BJ (cell line): ENCODE results near the gene C11orf98. TPM values are rescaled to one million over a fixed set of nuclear protein-coding genes. Genes with fewer than 3 reads are reported as not detected.
"Not testable (repeated sequence)": the region's sequence is repeated elsewhere in the genome, so short reads cannot be mapped to it uniquely, and the experiment has no call there.

Source experiments
- CTCF ChIA-PET: fragments of 350-600 bp; formaldehyde crosslinking; extraction: SDS; loops from one replicate; lab custom pipeline; 2021; ENCODE audit warnings: antibody characterized with exemption, inconsistent platforms; lab: Yijun Ruan, JAX
- POLR2A ChIA-PET: fragments of 300-600 bp; sonication (Branson Sonifier 250); formaldehyde crosslinking; extraction: SDS; loops from one replicate; lab custom pipeline; 2021; ENCODE audit warnings: antibody characterized with exemption; lab: Charles Lee
- DNase-seq: peaks from one replicate; pipeline ENCODE4 v3.0.0-alpha.2; 2011; ENCODE audit warnings: low read depth
- H3K27me3 ChIP-seq: 2 replicates; pipeline ENCODE4 v1.6.0; 2011; ENCODE audit warnings: low read length; ENCODE audit not compliant: control insufficient read depth, insufficient read depth
- H3K36me3 ChIP-seq: 2 replicates; pipeline ENCODE4 v1.5.1; 2011; ENCODE audit warnings: low read length; ENCODE audit not compliant: control insufficient read depth, insufficient read depth
- H3K4me3 ChIP-seq: 2 replicates; pipeline ENCODE4 v1.5.1; 2011; ENCODE audit warnings: low read depth, mild to moderate bottlenecking, control low read depth, low read length
- polyA plus RNA-seq: library from polyadenylated mRNA; depleted of rRNA; stranded (reverse); fragments of >200 nt; gene quantifications from 2 replicates; pipeline ENCODE4 v1.2.3, GENCODE V29; 2011
- TF ChIP-seq, protein P1 (sequence below): IDR thresholded peaks from 2 replicates; pipeline ENCODE4 v1.5.1; 2011; ENCODE audit warnings: low read depth, mild to moderate bottlenecking, control low read depth, inconsistent platforms, low read length, moderate library complexity; ENCODE audit not compliant: insufficient read depth

The C11orf98 gene
- polyA plus RNA-seq, 1 experiment = 45.2 TPM

GRCh38 chr11:62677156-62677555 is 12.1 kb upstream of the C11orf98 start:
- Histone ChIP-seq H3K27me3 (no peaks in the 10 kb centered on the region), H3K36me3 (peaks cover 13% of the 10 kb centered on the region), H3K4me3 (no peak overlapping the region)
- POLR2A ChIA-PET = no interaction called here
- TF ChIP-seq, protein P1, sequence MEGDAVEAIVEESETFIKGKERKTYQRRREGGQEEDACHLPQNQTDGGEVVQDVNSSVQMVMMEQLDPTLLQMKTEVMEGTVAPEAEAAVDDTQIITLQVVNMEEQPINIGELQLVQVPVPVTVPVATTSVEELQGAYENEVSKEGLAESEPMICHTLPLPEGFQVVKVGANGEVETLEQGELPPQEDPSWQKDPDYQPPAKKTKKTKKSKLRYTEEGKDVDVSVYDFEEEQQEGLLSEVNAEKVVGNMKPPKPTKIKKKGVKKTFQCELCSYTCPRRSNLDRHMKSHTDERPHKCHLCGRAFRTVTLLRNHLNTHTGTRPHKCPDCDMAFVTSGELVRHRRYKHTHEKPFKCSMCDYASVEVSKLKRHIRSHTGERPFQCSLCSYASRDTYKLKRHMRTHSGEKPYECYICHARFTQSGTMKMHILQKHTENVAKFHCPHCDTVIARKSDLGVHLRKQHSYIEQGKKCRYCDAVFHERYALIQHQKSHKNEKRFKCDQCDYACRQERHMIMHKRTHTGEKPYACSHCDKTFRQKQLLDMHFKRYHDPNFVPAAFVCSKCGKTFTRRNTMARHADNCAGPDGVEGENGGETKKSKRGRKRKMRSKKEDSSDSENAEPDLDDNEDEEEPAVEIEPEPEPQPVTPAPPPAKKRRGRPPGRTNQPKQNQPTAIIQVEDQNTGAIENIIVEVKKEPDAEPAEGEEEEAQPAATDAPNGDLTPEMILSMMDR = no peak
- CTCF ChIA-PET = interaction anchor here (1.4 to 1.7 kb wide), 2 partner anchors 12 to 18 kb away, joined by 5 to 6 read pairs; partner anchors contain the start of gene LRRN4CL
- no peak for DNase-seq

- DNase-seq = no peak
Observed at GRCh38 chr11:62676698-62677097, 11.7 kb upstream of the C11orf98 start.

DNA sequence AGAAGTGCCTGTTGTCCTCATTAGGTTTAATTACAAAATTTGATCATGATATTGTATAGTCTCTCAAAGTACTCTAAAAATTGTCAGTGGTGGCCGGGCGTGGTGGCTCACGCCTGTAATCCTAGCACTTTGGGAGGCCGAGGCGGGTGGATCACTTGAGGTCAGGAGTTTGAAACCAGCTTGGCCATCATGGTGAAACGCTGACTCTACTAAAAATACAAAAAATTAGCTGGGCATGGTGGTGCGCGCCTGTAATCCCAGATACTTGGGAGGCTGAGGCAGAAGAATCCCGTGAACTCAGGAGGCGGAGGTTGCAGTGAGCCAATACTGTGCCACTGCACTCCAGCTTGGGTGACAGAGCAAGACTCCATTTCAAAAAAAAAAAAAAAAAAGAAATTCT is 10.4 kb upstream of the C11orf98 start:
- not testable (repeated sequence) for H3K27me3 ChIP-seq, DNase-seq, H3K4me3 ChIP-seq
- ChIA-PET CTCF (interaction anchor here (0.7 to 1.2 kb wide), 2 partner anchors 15 to 197 kb away, joined by 3 to 4 read pairs; no protein-coding TSS in a partner anchor), POLR2A (interaction anchor here (1.3 kb wide), 1 partner anchor 10 kb away, joined by 18 read pairs; the partner anchor contains the start of genes C11orf98 and CSKMT)
- H3K36me3 ChIP-seq = peaks cover 13% of the 10 kb centered on the region

More at GRCh38 chr11:62676698-62677097, 11.7 kb upstream of the C11orf98 start:
- CTCF ChIA-PET = interaction anchor here (1.4 to 1.7 kb wide), 2 partner anchors 12 to 18 kb away, joined by 5 to 6 read pairs; partner anchors contain the start of gene LRRN4CL
- H3K36me3 ChIP-seq = peaks cover 13% of the 10 kb centered on the region
- POLR2A ChIA-PET = no interaction called here
- no peak overlapping the region for H3K4me3 ChIP-seq
- TF ChIP-seq, protein P1 = no peak
- no peaks in the 10 kb centered on the region for H3K27me3 ChIP-seq

DNA sequence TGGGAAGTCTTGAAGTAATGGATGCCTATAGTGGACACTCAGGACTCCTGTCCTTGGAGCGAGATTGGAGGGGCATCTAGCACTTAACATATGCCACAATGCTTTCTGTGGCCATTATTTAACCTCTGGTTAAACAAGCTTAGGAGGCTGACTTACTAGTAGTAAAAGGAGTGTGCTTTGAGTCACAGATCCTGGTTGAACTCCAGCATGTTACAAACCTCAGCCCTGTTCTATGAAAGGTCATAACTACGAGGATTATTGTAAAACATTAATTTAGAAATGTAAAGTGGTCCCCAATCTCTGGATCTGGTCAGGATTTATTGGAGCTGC is 8.2 kb upstream of the C11orf98 start:
- Histone ChIP-seq H3K27me3 (no peaks in the 10 kb centered on the region), H3K36me3 (peaks cover 17% of the 10 kb centered on the region), H3K4me3 (no peak overlapping the region)
- TF ChIP-seq, protein P1 = no peak
- DNase-seq = no peak
- ChIA-PET CTCF (interaction anchor here (0.8 to 3.4 kb wide), 3 partner anchors 8 to 29 kb away, joined by 3 to 15 read pairs (median 3); no protein-coding TSS in a partner anchor), POLR2A (interaction anchor here (0.6 kb wide), 1 partner anchor 34 kb away, joined by 3 read pairs; the partner anchor contains the start of genes BSCL2 and GNG3)

GRCh38 chr11:62671608-62672389 is 6.8 kb upstream of the C11orf98 start, which contains the start of the genes LBHD1 and UQCC3:
LBHD1 (minus strand) TSS chr11:62672267; CDS start chr11:62670031, 2,236 bp downstream.
UQCC3 (plus strand) TSS chr11:62671673; CDS start chr11:62671746, 73 bp downstream.
- TF ChIP-seq, protein P1 = no peak
- Histone ChIP-seq H3K4me3 (peak within 1 kb of the TSS; percentile 78), H3K36me3 (peaks cover 15% of the 10 kb centered on the region), H3K27me3 (no peaks in the 10 kb centered on the region)
- ChIA-PET POLR2A (interaction anchor here (0.6 to 0.8 kb wide), 2 partner anchors 18 to 668 kb away, joined by 3 to 4 read pairs; partner anchors contain the start of gene LRRN4CL), CTCF (interaction anchor here (1.0 to 3.4 kb wide), 5 partner anchors 9 to 36 kb away, joined by 3 to 15 read pairs (median 5); partner anchors contain the start of genes BSCL2, GNG3 and LRRN4CL)
- no peak for DNase-seq
